ENCODE measurements around the gene PNMA5.
"Not testable (repeated sequence)": the region's sequence is repeated elsewhere in the genome, so short reads cannot be mapped to it uniquely, and the experiment has no call there.

GRCh38 chrX:153028487-153028886 lies 34.6 kb upstream of the PNMA5 start:
- not testable (repeated sequence) for TF ChIP-seq POLR2A (IDR thresholded peaks at IDR 0.05; ENCODE audit: control extremely low read depth in 1 of 2, low read depth in 2 of 2, low read length in 2 of 2); MAX (IDR thresholded peaks at IDR 0.05); SUZ12 (IDR thresholded peaks at IDR 0.05; ENCODE audit: low read length); EZH2 (IDR thresholded peaks at IDR 0.05; ENCODE audit: low read depth, low read length, severe bottlenecking); RFX5 (IDR thresholded peaks at IDR 0.05; ENCODE audit: borderline replicate concordance, low read depth, low read length); TCF12 (IDR thresholded peaks at IDR 0.05; ENCODE audit: low read depth, low read length); EP300 (IDR thresholded peaks at IDR 0.05; ENCODE audit: borderline replicate concordance in 1 of 2, low read depth in 2 of 2, low read length in 2 of 2); MAFK (IDR thresholded peaks at IDR 0.05; ENCODE audit: low read depth, low read length); SRF (IDR thresholded peaks at IDR 0.05; ENCODE audit: low read depth, low read length); TAF1 (IDR thresholded peaks at IDR 0.05; ENCODE audit: low read depth, low read length); ZNF274 (IDR thresholded peaks at IDR 0.05; ENCODE audit: borderline replicate concordance, extremely low read depth, low read length); CEBPB (IDR thresholded peaks at IDR 0.05; ENCODE audit: low read depth, low read length)
- TF ChIP-seq, protein P1, sequence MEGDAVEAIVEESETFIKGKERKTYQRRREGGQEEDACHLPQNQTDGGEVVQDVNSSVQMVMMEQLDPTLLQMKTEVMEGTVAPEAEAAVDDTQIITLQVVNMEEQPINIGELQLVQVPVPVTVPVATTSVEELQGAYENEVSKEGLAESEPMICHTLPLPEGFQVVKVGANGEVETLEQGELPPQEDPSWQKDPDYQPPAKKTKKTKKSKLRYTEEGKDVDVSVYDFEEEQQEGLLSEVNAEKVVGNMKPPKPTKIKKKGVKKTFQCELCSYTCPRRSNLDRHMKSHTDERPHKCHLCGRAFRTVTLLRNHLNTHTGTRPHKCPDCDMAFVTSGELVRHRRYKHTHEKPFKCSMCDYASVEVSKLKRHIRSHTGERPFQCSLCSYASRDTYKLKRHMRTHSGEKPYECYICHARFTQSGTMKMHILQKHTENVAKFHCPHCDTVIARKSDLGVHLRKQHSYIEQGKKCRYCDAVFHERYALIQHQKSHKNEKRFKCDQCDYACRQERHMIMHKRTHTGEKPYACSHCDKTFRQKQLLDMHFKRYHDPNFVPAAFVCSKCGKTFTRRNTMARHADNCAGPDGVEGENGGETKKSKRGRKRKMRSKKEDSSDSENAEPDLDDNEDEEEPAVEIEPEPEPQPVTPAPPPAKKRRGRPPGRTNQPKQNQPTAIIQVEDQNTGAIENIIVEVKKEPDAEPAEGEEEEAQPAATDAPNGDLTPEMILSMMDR (IDR thresholded peaks at IDR 0.05; ENCODE audit: control extremely low read depth in 1 of 3, insufficient read depth in 1 of 3, low read depth in 1 of 3, low read length in 3 of 3), result not testable (repeated sequence)
- TF ChIP-seq, protein P2, sequence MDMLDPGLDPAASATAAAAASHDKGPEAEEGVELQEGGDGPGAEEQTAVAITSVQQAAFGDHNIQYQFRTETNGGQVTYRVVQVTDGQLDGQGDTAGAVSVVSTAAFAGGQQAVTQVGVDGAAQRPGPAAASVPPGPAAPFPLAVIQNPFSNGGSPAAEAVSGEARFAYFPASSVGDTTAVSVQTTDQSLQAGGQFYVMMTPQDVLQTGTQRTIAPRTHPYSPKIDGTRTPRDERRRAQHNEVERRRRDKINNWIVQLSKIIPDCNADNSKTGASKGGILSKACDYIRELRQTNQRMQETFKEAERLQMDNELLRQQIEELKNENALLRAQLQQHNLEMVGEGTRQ (IDR thresholded peaks at IDR 0.05; ENCODE audit: low read length), result not testable (repeated sequence)
